GM19395 (cell line): Measurements from ENCODE around the gene VEGFB.

Experiments used
- ATAC-seq: cut with Tn5 transposase; IDR thresholded peaks from one replicate; pipeline ENCODE4 v1.9.1; 2021; ENCODE audit warnings: mild to moderate bottlenecking, moderate library complexity; ENCODE audit not compliant: unreplicated experiment

The VEGFB gene

GRCh38 chr11:64210301-64211020, 23.9 kb upstream of the VEGFB start:
- ATAC-seq, result no peak

GRCh38 chr11:64211181-64211872, 23.1 kb upstream of the VEGFB start:
- ATAC-seq, result no peak

- ATAC-seq, result no peak
Observed at GRCh38 chr11:64216879-64217278, 17.5 kb upstream of the VEGFB start.

GRCh38 chr11:64218628-64219353, 15.6 kb upstream of the VEGFB start:
- ATAC-seq, result no peak

- ATAC-seq, result no peak
Observed at GRCh38 chr11:64219354-64219684, 15.1 kb upstream of the VEGFB start.

GRCh38 chr11:64219755-64220154, 14.6 kb upstream of the VEGFB start:
- ATAC-seq, result no peak

GRCh38 chr11:64220271-64220670, 14.1 kb upstream of the VEGFB start:
- ATAC-seq, result no peak

- ATAC-seq, result no peak
Observed at GRCh38 chr11:64220798-64221197, 13.6 kb upstream of the VEGFB start.

- ATAC-seq, result no peak
Observed at GRCh38 chr11:64222651-64223000, 11.8 kb upstream of the VEGFB start.

- no peak for ATAC-seq
Observed at GRCh38 chr11:64223001-64223651, 11.3 kb upstream of the VEGFB start.

GRCh38 chr11:64224151-64224890, 10.1 kb upstream of the VEGFB start:
- ATAC-seq, result no peak

- no peak for ATAC-seq
Observed at GRCh38 chr11:64224891-64225607, 9.3 kb upstream of the VEGFB start.

- ATAC-seq, result peak; percentile 43
Observed at GRCh38 chr11:64225608-64226506, 8.5 kb upstream of the VEGFB start, which contains the start of the genes NUDT22 and TRPT1. NUDT22 (plus strand) TSS chr11:64226274; CDS start chr11:64226653, 379 bp downstream. TRPT1 (minus strand) TSS chr11:64226186; CDS start chr11:64225860, 326 bp downstream.

GRCh38 chr11:64226507-64227051, 7.8 kb upstream of the VEGFB start:
- no peak for ATAC-seq

GRCh38 chr11:64227405-64227956, 6.9 kb upstream of the VEGFB start:
- no peak for ATAC-seq

- ATAC-seq, result no peak
Observed at GRCh38 chr11:64229090-64229743, 5.2 kb upstream of the VEGFB start.

- no peak for ATAC-seq
Observed at GRCh38 chr11:64229744-64230170, 4.6 kb upstream of the VEGFB start.
